ENCODE results near the gene E4F1. TPM values are rescaled to one million over a fixed set of nuclear protein-coding genes. Genes with fewer than 3 reads are reported as not detected.

E4F1 gene
- total and polyA plus RNA-seq, 9 of the 15 experiments (the other 6 are each of a cell fraction or from before 2014, with no cell fraction given): 0.48 to 94.9 (median 20.4) TPM

DNA sequence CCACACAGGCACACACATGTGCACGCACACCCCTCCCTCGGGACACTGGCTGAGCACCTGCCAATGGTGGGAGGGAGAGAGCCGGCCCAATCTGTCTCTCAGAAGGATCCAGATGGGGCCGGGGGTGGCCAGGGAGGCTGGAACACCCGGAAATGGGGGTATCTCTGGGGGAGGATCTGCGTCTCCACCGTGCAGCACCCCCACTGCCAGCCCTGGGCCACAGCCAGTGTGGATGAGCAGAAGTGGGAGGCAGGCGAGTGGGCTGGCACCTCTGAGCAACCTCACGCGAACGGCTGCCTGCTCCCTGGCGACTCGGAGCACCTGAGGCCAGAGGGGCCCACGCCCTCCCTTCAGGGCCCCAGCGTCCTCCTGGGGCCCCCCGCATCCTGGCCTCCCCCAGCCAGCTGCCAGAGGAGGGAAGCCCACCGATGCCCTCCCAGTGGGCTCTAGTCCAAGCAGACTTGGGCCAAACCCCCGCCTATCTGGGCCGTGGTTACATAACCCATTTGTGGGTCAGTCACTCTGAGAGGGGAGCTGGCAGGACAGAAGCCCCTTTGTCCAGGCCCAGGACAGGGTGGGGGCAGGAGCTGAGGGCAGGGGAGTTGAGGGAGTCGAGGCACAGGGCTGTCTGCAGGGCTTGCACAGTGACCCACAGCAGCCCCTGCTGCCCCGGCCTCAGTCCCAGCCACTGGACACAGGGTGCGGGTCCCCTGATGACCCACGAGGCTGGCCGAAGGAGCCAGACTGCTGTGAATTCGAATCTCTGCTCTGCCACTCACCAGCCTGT, 32.5 kb upstream of the E4F1 start:
- in situ Hi-C loops (cut with MboI) (no loop called here), intact Hi-C loops (cut with micrococcal nuclease) (no loop called here)
- DNase-seq (ENCODE audit: extremely low read depth in 1 of 4, low spot score in 3 of 4) (no peak), ATAC-seq (no peak), FAIRE-seq (no peak)
- peaks cover 3 to 69% of the 10 kb centered on the region in 2 experiments; a peak in 4 of 5 replicates for H3K4me1 ChIP-seq (replicated peaks in 1 of 2; ENCODE audit: control insufficient read depth in 2 of 2, insufficient read depth in 2 of 2, low read length in 2 of 2)
- 55% methylated on average over 17 of the region's 25 CpGs for WGBS (ENCODE audit: insufficient coverage, low coverage, missing lambda C conversion rate)
- CTCF ChIA-PET (ENCODE audit: low intra/inter-chr PET ratio): no interaction called here
- POLR2A ChIA-PET: interaction anchor here (1.1 to 3.4 kb wide), 5 partner anchors 9 to 40 kb away, joined by 3 to 11 read pairs (median 5); partner anchors contain the start of gene TRAF7
- no peak overlapping the region for H3K4me2 ChIP-seq (ENCODE audit: insufficient read depth, low read length)
- H3K27ac ChIP-seq (ENCODE audit: extremely low read depth, low read depth, low read length): no peak overlapping the region
- 0 out of 2 replicates have a peak, but pooled peaks cover 6% of the 10 kb centered on the region for H4K20me1 ChIP-seq (replicated peaks; ENCODE audit: control insufficient read depth, insufficient read depth, low read length)
- no peaks in the 10 kb centered on the region for H3K36me3 ChIP-seq (ENCODE audit: control insufficient read depth, insufficient read depth, low read length)
- no peaks in the 10 kb centered on the region for H3K79me2 ChIP-seq (ENCODE audit: control insufficient read depth, insufficient read depth, low read length)
- BruUV-seq (replicated peaks): no TSS peak
- no peaks in the 10 kb centered on the region for H3K9me3 ChIP-seq (replicated peaks; ENCODE audit: control insufficient read depth, insufficient read depth, low read depth, low read length)
- H3K9ac ChIP-seq (ENCODE audit: insufficient read depth in 1 of 2, low read depth in 2 of 2, low read length in 2 of 2): peak overlapping the region in 1 of 2 experiments; percentile 58; a peak in 2 of 4 replicates
- H3K27me3 ChIP-seq (ENCODE audit: control insufficient read depth in 2 of 2, insufficient read depth in 2 of 2, low read length in 2 of 2): no peaks in the 10 kb centered on the region
- no peak overlapping the region for H2AFZ ChIP-seq (ENCODE audit: low read depth, low read length)
- no peak for TF ChIP-seq HMG20A (CRISPR knock-in tag; conservative IDR thresholded peaks at IDR 0.05)
- TF ChIP-seq, protein P1, sequence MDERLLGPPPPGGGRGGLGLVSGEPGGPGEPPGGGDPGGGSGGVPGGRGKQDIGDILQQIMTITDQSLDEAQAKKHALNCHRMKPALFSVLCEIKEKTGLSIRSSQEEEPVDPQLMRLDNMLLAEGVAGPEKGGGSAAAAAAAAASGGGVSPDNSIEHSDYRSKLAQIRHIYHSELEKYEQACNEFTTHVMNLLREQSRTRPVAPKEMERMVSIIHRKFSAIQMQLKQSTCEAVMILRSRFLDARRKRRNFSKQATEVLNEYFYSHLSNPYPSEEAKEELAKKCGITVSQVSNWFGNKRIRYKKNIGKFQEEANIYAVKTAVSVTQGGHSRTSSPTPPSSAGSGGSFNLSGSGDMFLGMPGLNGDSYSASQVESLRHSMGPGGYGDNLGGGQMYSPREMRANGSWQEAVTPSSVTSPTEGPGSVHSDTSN (CRISPR knock-in tag; IDR thresholded peaks at IDR 0.05; ENCODE audit: low read depth): no peak
- TF ChIP-seq, protein P1 (tag; conservative IDR thresholded peaks at IDR 0.05; ENCODE audit: low read depth): no peak
- no peak for TF ChIP-seq RFX7 (CRISPR knock-in tag; IDR thresholded peaks at IDR 0.05)
- TF ChIP-seq, protein P2, sequence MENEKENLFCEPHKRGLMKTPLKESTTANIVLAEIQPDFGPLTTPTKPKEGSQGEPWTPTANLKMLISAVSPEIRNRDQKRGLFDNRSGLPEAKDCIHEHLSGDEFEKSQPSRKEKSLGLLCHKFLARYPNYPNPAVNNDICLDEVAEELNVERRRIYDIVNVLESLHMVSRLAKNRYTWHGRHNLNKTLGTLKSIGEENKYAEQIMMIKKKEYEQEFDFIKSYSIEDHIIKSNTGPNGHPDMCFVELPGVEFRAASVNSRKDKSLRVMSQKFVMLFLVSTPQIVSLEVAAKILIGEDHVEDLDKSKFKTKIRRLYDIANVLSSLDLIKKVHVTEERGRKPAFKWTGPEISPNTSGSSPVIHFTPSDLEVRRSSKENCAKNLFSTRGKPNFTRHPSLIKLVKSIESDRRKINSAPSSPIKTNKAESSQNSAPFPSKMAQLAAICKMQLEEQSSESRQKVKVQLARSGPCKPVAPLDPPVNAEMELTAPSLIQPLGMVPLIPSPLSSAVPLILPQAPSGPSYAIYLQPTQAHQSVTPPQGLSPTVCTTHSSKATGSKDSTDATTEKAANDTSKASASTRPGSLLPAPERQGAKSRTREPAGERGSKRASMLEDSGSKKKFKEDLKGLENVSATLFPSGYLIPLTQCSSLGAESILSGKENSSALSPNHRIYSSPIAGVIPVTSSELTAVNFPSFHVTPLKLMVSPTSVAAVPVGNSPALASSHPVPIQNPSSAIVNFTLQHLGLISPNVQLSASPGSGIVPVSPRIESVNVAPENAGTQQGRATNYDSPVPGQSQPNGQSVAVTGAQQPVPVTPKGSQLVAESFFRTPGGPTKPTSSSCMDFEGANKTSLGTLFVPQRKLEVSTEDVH (IDR thresholded peaks at IDR 0.05; ENCODE audit: low read depth, partially characterized antibody): no peak
- no peak for TF ChIP-seq ESRRA (IDR thresholded peaks at IDR 0.05; ENCODE audit: borderline replicate concordance, low read depth)
- TF ChIP-seq PCBP1 (IDR thresholded peaks at IDR 0.05; ENCODE audit: low read depth, low read length, poor library complexity, severe bottlenecking): no peak
- H3K4me3 ChIP-seq: no peak overlapping the region
- H3K9me1 ChIP-seq (ENCODE audit: control insufficient read depth, insufficient read depth, low read length): no peaks in the 10 kb centered on the region

All from K562 (cell line).